ENCODE results near the gene LMBR1.

DNA sequence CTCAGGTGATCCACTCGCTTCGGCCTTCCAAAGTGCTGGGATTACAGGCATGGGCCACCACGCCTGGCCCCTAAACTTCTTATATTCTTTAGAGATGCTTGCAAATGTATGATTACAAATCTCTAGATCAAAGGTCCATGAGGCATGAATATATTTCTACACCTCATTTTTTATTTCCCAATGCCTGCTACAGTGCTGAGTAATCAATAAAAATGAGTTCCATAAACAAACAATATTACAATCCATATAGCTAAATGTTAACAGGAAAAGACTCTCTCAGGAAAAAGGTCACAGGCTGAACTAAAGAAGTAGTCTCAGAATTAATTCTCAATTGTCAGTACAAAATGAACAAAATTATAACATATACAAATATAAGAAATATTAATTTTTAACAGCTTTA lies 90.8 kb downstream of the LMBR1 start:
- TF ChIP-seq FOXM1 (CRISPR knock-in tag; IDR thresholded peaks at IDR 0.05) (no peak), NKX3-1 (CRISPR knock-in tag; IDR thresholded peaks at IDR 0.05) (no peak), POLR2A (IDR thresholded peaks at IDR 0.05; ENCODE audit: insufficient read depth in 1 of 2, low read depth in 2 of 2, low read length in 2 of 2) (no peak), PPARG (CRISPR knock-in tag; conservative IDR thresholded peaks at IDR 0.05) (no peak), RBFOX2 (IDR thresholded peaks at IDR 0.05; ENCODE audit: low read depth, low read length) (no peak)

All from HepG2 (cell line).